ENCODE measurements around the gene PRDM15. TPM values are rescaled to one million over a fixed set of nuclear protein-coding genes. Genes with fewer than 3 reads are reported as not detected.

Gene PRDM15
- polyA plus RNA-seq, 3 donors, result 0.19 to 19.0 (median 0.74) TPM

GRCh38 chr21:41901782-41902181, 22.6 kb upstream of the PRDM15 start:
- Mint-ChIP-seq H3K4me3 (no peak overlapping the region), H3K27ac (peak overlapping the region in 6 of 7 donors; percentile 68 to 80 (median 74)), H3K27me3 (ENCODE audit: low read depth in 3 of 3) (peaks cover 0 to 2% (median 0%) of the 10 kb centered on the region in 3 donors), H3K4me1 (peaks cover 10% of the 10 kb centered on the region), H3K9me3 (no peaks in the 10 kb centered on the region), H3K36me3 (peaks cover 53 to 54% of the 10 kb centered on the region in 2 donors)
- intact Hi-C loops (cut with micrococcal nuclease), result no loop called here
- Histone ChIP-seq H3K4me2 (replicated peaks; ENCODE audit: extremely low read depth, low read length, poor library complexity, severe bottlenecking) (no peak overlapping the region), H3K79me2 (ENCODE audit: insufficient read depth, low read length) (no peaks in the 10 kb centered on the region), H3K36me3 (replicated peaks in 1 of 2; ENCODE audit: control insufficient read depth in 1 of 2, insufficient read depth in 2 of 2, low read length in 2 of 2) (peaks cover 2 to 33% of the 10 kb centered on the region in 2 donors), H3K9me3 (replicated peaks in 1 of 2; ENCODE audit: control insufficient read depth in 1 of 2, insufficient read depth in 1 of 2, low read length in 2 of 2) (no peaks in the 10 kb centered on the region), H4K20me1 (ENCODE audit: insufficient read depth, low read length) (no peaks in the 10 kb centered on the region), H3K4me3 (replicated peaks in 1 of 3; ENCODE audit: low read depth in 2 of 3, low read length in 3 of 3) (no peak overlapping the region), H3K9ac (ENCODE audit: insufficient read depth, low read length, poor library complexity, severe bottlenecking) (no peak overlapping the region), H2AFZ (ENCODE audit: insufficient read depth, low read depth, low read length, poor library complexity, severe bottlenecking) (no peak overlapping the region), H3K27me3 (ENCODE audit: control insufficient read depth in 2 of 2, insufficient read depth in 2 of 2, low read length in 2 of 2) (no peaks in the 10 kb centered on the region), H3K4me1 (ENCODE audit: control insufficient read depth in 1 of 2, insufficient read depth in 2 of 2, low read length in 2 of 2) (peaks cover 4 to 7% of the 10 kb centered on the region in 2 donors), H3K27ac (ENCODE audit: low read depth in 1 of 2, low read length in 2 of 2) (peak overlapping the region in 1 of 2 donors; percentile 48)
- WGBS (ENCODE audit: insufficient coverage), result 100% methylated on average over 2 of the region's 3 CpGs
- TF ChIP-seq, protein P1, sequence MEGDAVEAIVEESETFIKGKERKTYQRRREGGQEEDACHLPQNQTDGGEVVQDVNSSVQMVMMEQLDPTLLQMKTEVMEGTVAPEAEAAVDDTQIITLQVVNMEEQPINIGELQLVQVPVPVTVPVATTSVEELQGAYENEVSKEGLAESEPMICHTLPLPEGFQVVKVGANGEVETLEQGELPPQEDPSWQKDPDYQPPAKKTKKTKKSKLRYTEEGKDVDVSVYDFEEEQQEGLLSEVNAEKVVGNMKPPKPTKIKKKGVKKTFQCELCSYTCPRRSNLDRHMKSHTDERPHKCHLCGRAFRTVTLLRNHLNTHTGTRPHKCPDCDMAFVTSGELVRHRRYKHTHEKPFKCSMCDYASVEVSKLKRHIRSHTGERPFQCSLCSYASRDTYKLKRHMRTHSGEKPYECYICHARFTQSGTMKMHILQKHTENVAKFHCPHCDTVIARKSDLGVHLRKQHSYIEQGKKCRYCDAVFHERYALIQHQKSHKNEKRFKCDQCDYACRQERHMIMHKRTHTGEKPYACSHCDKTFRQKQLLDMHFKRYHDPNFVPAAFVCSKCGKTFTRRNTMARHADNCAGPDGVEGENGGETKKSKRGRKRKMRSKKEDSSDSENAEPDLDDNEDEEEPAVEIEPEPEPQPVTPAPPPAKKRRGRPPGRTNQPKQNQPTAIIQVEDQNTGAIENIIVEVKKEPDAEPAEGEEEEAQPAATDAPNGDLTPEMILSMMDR (IDR thresholded peaks at IDR 0.05), result no peak
- no peak for DNase-seq

DNA sequence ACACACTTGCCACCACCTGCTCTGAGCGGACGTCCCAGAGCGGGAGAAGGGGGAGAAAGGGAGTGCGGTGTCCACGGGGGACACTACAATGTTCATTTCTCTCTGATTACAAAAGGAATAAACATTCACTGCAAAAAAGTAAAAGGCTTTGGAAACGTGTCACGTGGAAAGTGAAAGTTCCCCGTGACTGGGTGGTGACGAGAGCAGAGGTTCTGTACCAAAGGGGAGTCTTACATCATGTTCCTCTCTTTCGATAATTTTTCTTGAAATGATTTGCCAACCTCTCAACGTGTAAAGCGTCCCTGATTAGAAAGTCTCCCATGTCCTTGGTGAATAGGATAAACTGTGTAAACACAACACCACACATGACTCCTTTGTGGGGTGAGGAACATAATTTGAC, 22.0 kb upstream of the PRDM15 start:
- WGBS (ENCODE audit: insufficient coverage), result no CpG with 5 or more reads among the region's 12 CpGs
- Histone ChIP-seq H3K27ac (ENCODE audit: low read depth in 1 of 2, low read length in 2 of 2) (peak overlapping the region in 1 of 2 donors; percentile 48), H3K9me3 (replicated peaks in 1 of 2; ENCODE audit: control insufficient read depth in 1 of 2, insufficient read depth in 1 of 2, low read length in 2 of 2) (no peaks in the 10 kb centered on the region), H3K4me3 (replicated peaks in 1 of 3; ENCODE audit: low read depth in 2 of 3, low read length in 3 of 3) (no peak overlapping the region), H3K79me2 (ENCODE audit: insufficient read depth, low read length) (no peaks in the 10 kb centered on the region), H3K4me1 (ENCODE audit: control insufficient read depth in 1 of 2, insufficient read depth in 2 of 2, low read length in 2 of 2) (peaks cover 4 to 7% of the 10 kb centered on the region in 2 donors), H3K36me3 (replicated peaks in 1 of 2; ENCODE audit: control insufficient read depth in 1 of 2, insufficient read depth in 2 of 2, low read length in 2 of 2) (peaks cover 0 to 26% of the 10 kb centered on the region in 2 donors), H3K4me2 (replicated peaks; ENCODE audit: extremely low read depth, low read length, poor library complexity, severe bottlenecking) (peak overlapping the region; percentile 7), H4K20me1 (ENCODE audit: insufficient read depth, low read length) (no peaks in the 10 kb centered on the region), H3K27me3 (ENCODE audit: control insufficient read depth in 2 of 2, insufficient read depth in 2 of 2, low read length in 2 of 2) (no peaks in the 10 kb centered on the region), H3K9ac (ENCODE audit: insufficient read depth, low read length, poor library complexity, severe bottlenecking) (no peak overlapping the region), H2AFZ (ENCODE audit: insufficient read depth, low read depth, low read length, poor library complexity, severe bottlenecking) (peak overlapping the region; percentile 31)
- H3K27ac Mint-ChIP-seq, result peak overlapping the region; percentile 68 to 88 (median 77)
- TF ChIP-seq, protein P1 (IDR thresholded peaks at IDR 0.05), result no peak
- H3K36me3 Mint-ChIP-seq, result peaks cover 47 to 50% of the 10 kb centered on the region in 2 donors
- H3K9me3 Mint-ChIP-seq, result no peaks in the 10 kb centered on the region
- peaks cover 13% of the 10 kb centered on the region for H3K4me1 Mint-ChIP-seq
- intact Hi-C loops (cut with micrococcal nuclease), result no loop called here
- H3K27me3 Mint-ChIP-seq (ENCODE audit: low read depth in 3 of 3), result peaks cover 0 to 2% (median 0%) of the 10 kb centered on the region in 3 donors
- peak overlapping the region; percentile 43 to 76 for H3K4me3 Mint-ChIP-seq
- peak; percentile 40 to 64 (median 55) for DNase-seq
